Esophagus squamous epithelium (tissue), 4 donors: ENCODE data around the gene KLRK1.

Experiments used
- CTCF ChIP-seq, 6 experiments: fragments of 450-650 bp in 4 of 6; fragments of 200-600 bp in 2 of 6; sonication (generic) in 2 of 6; IDR thresholded peaks; one replicate each; pipeline ENCODE4 v1.5.1; 2016 to 2019; ENCODE audit warnings: antibody characterized with exemption in 6 of 6, mild to moderate bottlenecking in 4 of 6, moderate library complexity in 4 of 6
- POLR2A ChIP-seq, 4 donors: fragments of 450-650 bp; IDR thresholded peaks; one replicate each; pipeline ENCODE4 v1.6.1; 2017; ENCODE audit warnings: antibody characterized with exemption in 4 of 4, mild to moderate bottlenecking in 4 of 4, moderate library complexity in 3 of 4

GRCh38 chr12:10405294-10405693, 15.5 kb upstream of the KLRK1 start:
- no peak for TF ChIP-seq CTCF (IDR thresholded peaks at IDR 0.05)
- TF ChIP-seq POLR2A (IDR thresholded peaks at IDR 0.05): no peak
